HepG2 (cell line): ENCODE measurements around the gene CXADR. TPM values are rescaled to one million over a fixed set of nuclear protein-coding genes. Genes with fewer than 3 reads are reported as not detected.

Experiments used
- ARID2 ChIP-seq: sonication (generic); formaldehyde crosslinking; IDR thresholded peaks from 2 replicates; pipeline ENCODE4 v1.8.1; 2022; ENCODE audit warnings: mild to moderate bottlenecking, missing genetic modification reagents, borderline replicate concordance
- DR1 ChIP-seq: sonication (generic); formaldehyde crosslinking; IDR thresholded peaks from 2 replicates; pipeline ENCODE4 v1.8.0; 2021; ENCODE audit warnings: mild to moderate bottlenecking, missing genetic modification reagents, inconsistent platforms
- FOXC1 ChIP-seq: sonication (generic); formaldehyde crosslinking; IDR thresholded peaks from 2 replicates; pipeline ENCODE4 v1.8.0; 2022; ENCODE audit warnings: mild to moderate bottlenecking, missing genetic modification reagents, borderline replicate concordance
- GABPA ChIP-seq, 2 experiments: IDR thresholded peaks; 2 replicates each; pipeline ENCODE4 v1.6.1; 2011 to 2016; ENCODE audit warnings: low read depth in 2 of 2, low read length in 1 of 2, missing biosample characterization in 1 of 2, missing genetic modification characterization in 1 of 2
- HNRNPLL ChIP-seq: fragments of 200-400 bp; formaldehyde crosslinking; IDR thresholded peaks from 2 replicates; pipeline ENCODE4 v1.6.1; 2017; ENCODE audit warnings: mild to moderate bottlenecking, low read depth, low read length; ENCODE audit not compliant: poor library complexity, severe bottlenecking
- MYC ChIP-seq: sonication (generic); formaldehyde crosslinking; IDR thresholded peaks from 2 replicates; pipeline ENCODE4 v1.9.0; 2021; ENCODE audit warnings: missing genetic modification reagents, borderline replicate concordance
- NONO ChIP-seq, 2 experiments: fragments of 450-650 bp in 1 of 2; sonication (generic) in 1 of 2; formaldehyde crosslinking in 1 of 2; IDR thresholded peaks in 1 of 2; conservative IDR thresholded peaks in 1 of 2; 2 replicates each; pipeline versions ENCODE4 v1.6.1 to v1.8.0; 2017 to 2022; ENCODE audit warnings: mild to moderate bottlenecking in 1 of 2, missing genetic modification reagents in 1 of 2, moderate library complexity in 1 of 2
- PRMT3 ChIP-seq: sonication (generic); formaldehyde crosslinking; IDR thresholded peaks from 2 replicates; pipeline ENCODE4 v1.8.1; 2022; ENCODE audit warnings: low read depth, mild to moderate bottlenecking, moderate library complexity, missing genetic modification reagents, borderline replicate concordance
- RXRB ChIP-seq: IDR thresholded peaks from 2 replicates; pipeline ENCODE4 v1.6.1; 2016; ENCODE audit warnings: borderline replicate concordance, missing genetic modification reagents, missing compliant biosample characterization
- SAP130 ChIP-seq: IDR thresholded peaks from 2 replicates; pipeline ENCODE4 v1.6.1; 2016; ENCODE audit warnings: low read depth
- SIN3A ChIP-seq: IDR thresholded peaks from 2 replicates; pipeline ENCODE4 v1.6.1; 2011; ENCODE audit warnings: low read depth, mild to moderate bottlenecking, control low read depth, low read length, borderline replicate concordance
- SMYD3 ChIP-seq: sonication (generic); formaldehyde crosslinking; IDR thresholded peaks from 2 replicates; pipeline ENCODE4 v1.8.1; 2023; ENCODE audit warnings: mild to moderate bottlenecking, missing genetic modification reagents
- ZEB1 ChIP-seq: IDR thresholded peaks from 2 replicates; pipeline ENCODE4 v1.6.1; 2012; ENCODE audit warnings: mild to moderate bottlenecking, low read depth, inconsistent platforms; ENCODE audit not compliant: insufficient replicate concordance
- ZNF12 ChIP-seq: sonication (generic); formaldehyde crosslinking; IDR thresholded peaks from 2 replicates; pipeline ENCODE4 v1.5.0; 2020; ENCODE audit warnings: missing genetic modification reagents
- ZNF3 ChIP-seq: IDR thresholded peaks from 2 replicates; pipeline ENCODE4 v1.7.0; 2017; ENCODE audit warnings: inconsistent platforms
- ZNF558 ChIP-seq: sonication (generic); formaldehyde crosslinking; IDR thresholded peaks from 2 replicates; pipeline ENCODE4 v1.9.0; 2022; ENCODE audit warnings: mild to moderate bottlenecking, missing genetic modification reagents, borderline replicate concordance
- polyA plus RNA-seq, 8 experiments: library from polyadenylated mRNA; depleted of rRNA in 3 of 8; stranded (reverse) in 7 of 8; unstranded in 1 of 8; fragments of >200 nt; fragmentation: Illumina TruSeq in 4 of 8; extraction: Trizol in 4 of 8; gene quantifications; 2 replicates each; pipeline versions ENCODE4 v1.2.1 to v1.2.3, GENCODE V29; 2011 to 2016; ENCODE audit warnings: low read depth in 4 of 8, missing spikeins in 1 of 8, mixed read lengths in 1 of 8; ENCODE audit not compliant: insufficient read depth in 1 of 8
- total RNA-seq, 5 experiments: library from RNA; depleted of rRNA; stranded (reverse); fragments of >200 nt; fragmentation: Illumina TruSeq; extraction: Trizol; gene quantifications; 2 replicates each; pipeline ENCODE4 v1.2.3, GENCODE V29; 2016; ENCODE audit warnings: low read depth in 1 of 5
- TF ChIP-seq, protein P1 (sequence below): sonication (generic); formaldehyde crosslinking; IDR thresholded peaks from 2 replicates; pipeline ENCODE4 v1.5.0; 2020; ENCODE audit warnings: mild to moderate bottlenecking, missing genetic modification reagents, borderline replicate concordance
- TF ChIP-seq, protein P2 (sequence below): IDR thresholded peaks from 2 replicates; pipeline ENCODE4 v1.6.1; 2016; ENCODE audit warnings: mild to moderate bottlenecking
- TF ChIP-seq, protein P3 (sequence below): IDR thresholded peaks from 2 replicates; pipeline ENCODE4 v1.6.1; 2018; ENCODE audit warnings: missing genetic modification reagents, mild to moderate bottlenecking, missing compliant biosample characterization

Gene CXADR
- total and polyA plus RNA-seq, 2 of the 13 experiments (the other 11 are each of a cell fraction or from before 2014, with no cell fraction given), result 86.8 to 110 TPM

DNA sequence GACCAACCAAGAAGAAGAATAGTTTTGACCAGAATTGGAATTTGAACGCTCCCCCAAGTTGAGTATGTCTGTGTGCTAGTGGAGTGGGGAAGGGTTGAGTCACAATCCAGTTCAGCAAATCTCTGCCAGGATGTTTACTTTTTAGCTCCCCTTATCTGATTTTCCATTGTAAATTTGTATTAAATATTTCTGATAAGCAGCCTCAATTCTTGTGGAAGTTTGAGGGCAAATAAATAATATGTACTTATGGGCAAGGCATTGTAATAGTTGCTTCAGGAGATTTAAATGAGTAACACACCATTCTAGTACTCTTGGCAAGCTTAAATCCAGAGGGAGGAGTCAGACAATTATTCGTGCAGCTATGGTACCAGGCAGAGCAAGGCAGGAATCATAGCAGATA is 14.4 kb downstream of the CXADR start (continued):
- TF ChIP-seq, protein P1, sequence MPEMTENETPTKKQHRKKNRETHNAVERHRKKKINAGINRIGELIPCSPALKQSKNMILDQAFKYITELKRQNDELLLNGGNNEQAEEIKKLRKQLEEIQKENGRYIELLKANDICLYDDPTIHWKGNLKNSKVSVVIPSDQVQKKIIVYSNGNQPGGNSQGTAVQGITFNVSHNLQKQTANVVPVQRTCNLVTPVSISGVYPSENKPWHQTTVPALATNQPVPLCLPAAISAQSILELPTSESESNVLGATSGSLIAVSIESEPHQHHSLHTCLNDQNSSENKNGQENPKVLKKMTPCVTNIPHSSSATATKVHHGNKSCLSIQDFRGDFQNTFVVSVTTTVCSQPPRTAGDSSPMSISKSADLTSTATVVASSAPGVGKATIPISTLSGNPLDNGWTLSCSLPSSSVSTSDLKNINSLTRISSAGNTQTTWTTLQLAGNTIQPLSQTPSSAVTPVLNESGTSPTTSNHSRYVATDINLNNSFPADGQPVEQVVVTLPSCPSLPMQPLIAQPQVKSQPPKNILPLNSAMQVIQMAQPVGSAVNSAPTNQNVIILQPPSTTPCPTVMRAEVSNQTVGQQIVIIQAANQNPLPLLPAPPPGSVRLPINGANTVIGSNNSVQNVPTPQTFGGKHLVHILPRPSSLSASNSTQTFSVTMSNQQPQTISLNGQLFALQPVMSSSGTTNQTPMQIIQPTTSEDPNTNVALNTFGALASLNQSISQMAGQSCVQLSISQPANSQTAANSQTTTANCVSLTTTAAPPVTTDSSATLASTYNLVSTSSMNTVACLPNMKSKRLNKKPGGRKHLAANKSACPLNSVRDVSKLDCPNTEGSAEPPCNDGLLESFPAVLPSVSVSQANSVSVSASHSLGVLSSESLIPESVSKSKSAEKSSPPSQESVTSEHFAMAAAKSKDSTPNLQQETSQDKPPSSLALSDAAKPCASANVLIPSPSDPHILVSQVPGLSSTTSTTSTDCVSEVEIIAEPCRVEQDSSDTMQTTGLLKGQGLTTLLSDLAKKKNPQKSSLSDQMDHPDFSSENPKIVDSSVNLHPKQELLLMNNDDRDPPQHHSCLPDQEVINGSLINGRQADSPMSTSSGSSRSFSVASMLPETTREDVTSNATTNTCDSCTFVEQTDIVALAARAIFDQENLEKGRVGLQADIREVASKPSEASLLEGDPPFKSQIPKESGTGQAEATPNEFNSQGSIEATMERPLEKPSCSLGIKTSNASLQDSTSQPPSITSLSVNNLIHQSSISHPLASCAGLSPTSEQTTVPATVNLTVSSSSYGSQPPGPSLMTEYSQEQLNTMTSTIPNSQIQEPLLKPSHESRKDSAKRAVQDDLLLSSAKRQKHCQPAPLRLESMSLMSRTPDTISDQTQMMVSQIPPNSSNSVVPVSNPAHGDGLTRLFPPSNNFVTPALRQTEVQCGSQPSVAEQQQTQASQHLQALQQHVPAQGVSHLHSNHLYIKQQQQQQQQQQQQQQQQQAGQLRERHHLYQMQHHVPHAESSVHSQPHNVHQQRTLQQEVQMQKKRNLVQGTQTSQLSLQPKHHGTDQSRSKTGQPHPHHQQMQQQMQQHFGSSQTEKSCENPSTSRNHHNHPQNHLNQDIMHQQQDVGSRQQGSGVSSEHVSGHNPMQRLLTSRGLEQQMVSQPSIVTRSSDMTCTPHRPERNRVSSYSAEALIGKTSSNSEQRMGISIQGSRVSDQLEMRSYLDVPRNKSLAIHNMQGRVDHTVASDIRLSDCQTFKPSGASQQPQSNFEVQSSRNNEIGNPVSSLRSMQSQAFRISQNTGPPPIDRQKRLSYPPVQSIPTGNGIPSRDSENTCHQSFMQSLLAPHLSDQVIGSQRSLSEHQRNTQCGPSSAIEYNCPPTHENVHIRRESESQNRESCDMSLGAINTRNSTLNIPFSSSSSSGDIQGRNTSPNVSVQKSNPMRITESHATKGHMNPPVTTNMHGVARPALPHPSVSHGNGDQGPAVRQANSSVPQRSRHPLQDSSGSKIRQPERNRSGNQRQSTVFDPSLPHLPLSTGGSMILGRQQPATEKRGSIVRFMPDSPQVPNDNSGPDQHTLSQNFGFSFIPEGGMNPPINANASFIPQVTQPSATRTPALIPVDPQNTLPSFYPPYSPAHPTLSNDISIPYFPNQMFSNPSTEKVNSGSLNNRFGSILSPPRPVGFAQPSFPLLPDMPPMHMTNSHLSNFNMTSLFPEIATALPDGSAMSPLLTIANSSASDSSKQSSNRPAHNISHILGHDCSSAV (CRISPR knock-in tag), result no peak
- TF ChIP-seq, protein P2, sequence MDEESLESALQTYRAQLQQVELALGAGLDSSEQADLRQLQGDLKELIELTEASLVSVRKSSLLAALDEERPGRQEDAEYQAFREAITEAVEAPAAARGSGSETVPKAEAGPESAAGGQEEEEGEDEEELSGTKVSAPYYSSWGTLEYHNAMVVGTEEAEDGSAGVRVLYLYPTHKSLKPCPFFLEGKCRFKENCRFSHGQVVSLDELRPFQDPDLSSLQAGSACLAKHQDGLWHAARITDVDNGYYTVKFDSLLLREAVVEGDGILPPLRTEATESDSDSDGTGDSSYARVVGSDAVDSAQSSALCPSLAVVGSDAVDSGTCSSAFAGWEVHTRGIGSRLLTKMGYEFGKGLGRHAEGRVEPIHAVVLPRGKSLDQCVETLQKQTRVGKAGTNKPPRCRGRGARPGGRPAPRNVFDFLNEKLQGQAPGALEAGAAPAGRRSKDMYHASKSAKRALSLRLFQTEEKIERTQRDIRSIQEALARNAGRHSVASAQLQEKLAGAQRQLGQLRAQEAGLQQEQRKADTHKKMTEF, result peak; percentile 53; the same call in 1 of the 2 replicates
- TF ChIP-seq GABPA (IDR thresholded peaks at IDR 0.05; ENCODE audit: low read depth, low read length), result no peak
- TF ChIP-seq GABPA (CRISPR knock-in tag; IDR thresholded peaks at IDR 0.05; ENCODE audit: low read depth), result peak; percentile 42; the same call in 1 of the 2 replicates
- TF ChIP-seq SIN3A, result no peak
- TF ChIP-seq DR1, result no peak
- peak; percentile 55; the same call in 1 of the 2 replicates for TF ChIP-seq RXRB (CRISPR knock-in tag)
- no peak for TF ChIP-seq ARID2 (CRISPR knock-in tag)
- no peak for TF ChIP-seq HNRNPLL
- no peak for TF ChIP-seq MYC (CRISPR knock-in tag)
- no peak for TF ChIP-seq PRMT3
- no peak for TF ChIP-seq NONO (IDR thresholded peaks at IDR 0.05)
- TF ChIP-seq NONO (CRISPR knock-in tag; conservative IDR thresholded peaks at IDR 0.05), result no peak
- TF ChIP-seq ZNF558 (CRISPR knock-in tag), result no peak
- TF ChIP-seq SAP130, result peak; percentile 60
- TF ChIP-seq ZNF12 (CRISPR knock-in tag), result no peak
- no peak for TF ChIP-seq ZNF3
- TF ChIP-seq, protein P3, sequence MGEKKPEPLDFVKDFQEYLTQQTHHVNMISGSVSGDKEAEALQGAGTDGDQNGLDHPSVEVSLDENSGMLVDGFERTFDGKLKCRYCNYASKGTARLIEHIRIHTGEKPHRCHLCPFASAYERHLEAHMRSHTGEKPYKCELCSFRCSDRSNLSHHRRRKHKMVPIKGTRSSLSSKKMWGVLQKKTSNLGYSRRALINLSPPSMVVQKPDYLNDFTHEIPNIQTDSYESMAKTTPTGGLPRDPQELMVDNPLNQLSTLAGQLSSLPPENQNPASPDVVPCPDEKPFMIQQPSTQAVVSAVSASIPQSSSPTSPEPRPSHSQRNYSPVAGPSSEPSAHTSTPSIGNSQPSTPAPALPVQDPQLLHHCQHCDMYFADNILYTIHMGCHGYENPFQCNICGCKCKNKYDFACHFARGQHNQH (CRISPR knock-in tag), result 0 out of 2 replicates have a peak, but pooled peaks have one; percentile 21
- no peak for TF ChIP-seq FOXC1 (CRISPR knock-in tag)
- TF ChIP-seq ZEB1, result no peak
- TF ChIP-seq SMYD3 (CRISPR knock-in tag), result no peak
